ENCODE results near the gene SCRG1.

DNA sequence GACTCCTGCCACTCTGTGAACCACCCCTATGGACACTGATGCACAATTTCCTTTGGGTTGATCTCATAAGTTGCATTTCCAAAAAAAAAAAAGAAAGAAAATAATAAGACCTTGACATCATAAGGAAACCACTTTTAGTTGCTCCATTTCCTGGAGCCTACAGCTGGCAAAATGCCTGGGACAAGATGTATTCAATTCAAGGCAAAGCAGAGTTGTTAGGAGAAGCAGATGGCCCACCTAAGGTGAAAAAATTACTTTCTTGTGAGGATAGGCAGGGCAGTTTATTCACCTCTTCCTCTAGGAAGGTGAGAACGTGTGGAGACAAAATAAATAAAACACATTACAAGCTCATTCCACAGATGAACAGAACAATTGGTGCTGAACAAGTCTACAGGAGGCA lies 14.1 kb upstream of the SCRG1 start:
- TF ChIP-seq, protein P1, sequence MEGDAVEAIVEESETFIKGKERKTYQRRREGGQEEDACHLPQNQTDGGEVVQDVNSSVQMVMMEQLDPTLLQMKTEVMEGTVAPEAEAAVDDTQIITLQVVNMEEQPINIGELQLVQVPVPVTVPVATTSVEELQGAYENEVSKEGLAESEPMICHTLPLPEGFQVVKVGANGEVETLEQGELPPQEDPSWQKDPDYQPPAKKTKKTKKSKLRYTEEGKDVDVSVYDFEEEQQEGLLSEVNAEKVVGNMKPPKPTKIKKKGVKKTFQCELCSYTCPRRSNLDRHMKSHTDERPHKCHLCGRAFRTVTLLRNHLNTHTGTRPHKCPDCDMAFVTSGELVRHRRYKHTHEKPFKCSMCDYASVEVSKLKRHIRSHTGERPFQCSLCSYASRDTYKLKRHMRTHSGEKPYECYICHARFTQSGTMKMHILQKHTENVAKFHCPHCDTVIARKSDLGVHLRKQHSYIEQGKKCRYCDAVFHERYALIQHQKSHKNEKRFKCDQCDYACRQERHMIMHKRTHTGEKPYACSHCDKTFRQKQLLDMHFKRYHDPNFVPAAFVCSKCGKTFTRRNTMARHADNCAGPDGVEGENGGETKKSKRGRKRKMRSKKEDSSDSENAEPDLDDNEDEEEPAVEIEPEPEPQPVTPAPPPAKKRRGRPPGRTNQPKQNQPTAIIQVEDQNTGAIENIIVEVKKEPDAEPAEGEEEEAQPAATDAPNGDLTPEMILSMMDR (IDR thresholded peaks at IDR 0.05) = no peak
- TF ChIP-seq POLR2A (IDR thresholded peaks at IDR 0.05) (no peak), POLR2AphosphoS5 (IDR thresholded peaks at IDR 0.05) (no peak)
